Left kidney (tissue), 2 donors: ENCODE measurements around the gene ZSCAN1. TPM values are rescaled to one million over a fixed set of nuclear protein-coding genes. Genes with fewer than 3 reads are reported as not detected.

Experiments used
- DNase-seq: peaks from one replicate; pipeline ENCODE4 v3.0.0-alpha.2; 2013
- polyA plus RNA-seq: library from polyadenylated mRNA; unstranded; fragments of 120-200 nt; gene quantifications from one replicate; pipeline ENCODE4 v1.2.1, GENCODE V29; 2013; ENCODE audit not compliant: insufficient read length

ZSCAN1 gene
- polyA plus RNA-seq, 1 donor, result 4.0 TPM

- no peak for DNase-seq
These were observed 4.9 kb downstream of the ZSCAN1 start for GRCh38 chr19:58038688-58039204.

GRCh38 chr19:58040751-58041525, 7.1 kb downstream of the ZSCAN1 start:
- no peak for DNase-seq

DNA sequence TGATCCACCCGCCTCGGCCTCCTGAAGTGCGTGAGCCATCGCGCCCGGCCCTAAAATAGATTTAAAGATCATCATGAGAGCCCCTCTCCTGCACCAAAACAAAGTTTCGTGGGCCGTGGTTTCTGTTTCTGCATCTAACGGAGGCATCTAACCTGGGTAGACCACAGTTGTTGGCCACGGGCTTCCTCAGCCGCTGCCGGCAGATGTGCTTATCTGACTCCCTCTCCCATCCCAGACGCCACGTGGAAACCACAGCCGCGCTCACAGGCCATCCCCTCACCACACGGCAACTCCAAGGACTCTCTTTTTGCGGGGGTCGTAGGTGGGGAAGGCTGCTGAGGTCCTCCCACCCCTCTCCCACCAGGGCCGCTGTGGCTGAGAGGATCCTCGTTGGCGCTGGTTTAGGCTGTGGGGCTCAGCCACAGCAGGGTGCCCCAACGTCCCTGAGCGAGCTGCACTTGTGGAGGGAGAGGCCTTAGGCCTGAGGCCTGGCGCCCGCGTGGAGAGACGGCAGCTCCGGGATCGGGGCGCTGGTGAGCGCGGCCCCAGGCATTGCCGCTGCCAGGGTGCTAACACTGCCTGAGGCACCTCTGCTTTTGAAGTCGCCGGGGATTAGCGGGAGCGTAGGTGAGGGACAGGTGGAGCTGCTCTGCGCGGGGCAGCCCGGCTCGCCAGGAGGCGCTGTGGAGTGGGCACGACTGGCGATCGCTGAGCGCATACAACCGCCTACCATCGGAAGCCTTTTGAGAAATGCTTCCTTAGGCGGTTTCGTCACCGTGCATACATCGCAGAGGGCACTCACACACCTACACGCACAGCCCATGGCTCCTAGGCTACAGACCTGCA, 8.9 kb downstream of the ZSCAN1 start:
- DNase-seq, result no peak

- DNase-seq, result no peak
These were observed 10.6 kb downstream of the ZSCAN1 start for GRCh38 chr19:58044391-58044790.

DNA sequence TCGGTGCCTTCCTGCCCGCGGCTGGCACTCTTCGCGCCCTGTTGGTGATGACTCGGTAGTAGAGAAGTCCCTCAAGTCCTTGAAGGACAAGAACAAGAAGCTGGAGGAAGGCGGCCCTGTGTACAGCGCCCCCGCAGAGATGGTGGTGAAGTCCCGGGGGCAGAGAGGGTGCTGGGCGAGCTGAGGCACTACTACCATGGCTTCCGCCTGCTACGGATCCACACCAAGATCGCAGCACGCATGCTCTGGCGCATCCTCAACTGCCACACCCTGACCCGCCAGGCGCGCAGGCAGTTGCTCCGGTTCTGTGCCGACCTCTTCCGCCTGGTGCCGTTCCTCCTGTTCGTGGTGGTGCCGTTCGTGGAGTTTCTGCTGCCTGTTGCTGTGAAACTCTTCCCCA, 11.1 kb downstream of the ZSCAN1 start:
- DNase-seq, result no peak

- DNase-seq, result no peak
These were observed 11.7 kb downstream of the ZSCAN1 start for GRCh38 chr19:58045411-58046050.

- DNase-seq, result no peak
These were observed 13.0 kb downstream of the ZSCAN1 start for GRCh38 chr19:58046856-58047255.

GRCh38 chr19:58047672-58048071, 13.8 kb downstream of the ZSCAN1 start:
- DNase-seq, result no peak

GRCh38 chr19:58052256-58052655, 18.4 kb downstream of the ZSCAN1 start:
- no peak for DNase-seq

DNA sequence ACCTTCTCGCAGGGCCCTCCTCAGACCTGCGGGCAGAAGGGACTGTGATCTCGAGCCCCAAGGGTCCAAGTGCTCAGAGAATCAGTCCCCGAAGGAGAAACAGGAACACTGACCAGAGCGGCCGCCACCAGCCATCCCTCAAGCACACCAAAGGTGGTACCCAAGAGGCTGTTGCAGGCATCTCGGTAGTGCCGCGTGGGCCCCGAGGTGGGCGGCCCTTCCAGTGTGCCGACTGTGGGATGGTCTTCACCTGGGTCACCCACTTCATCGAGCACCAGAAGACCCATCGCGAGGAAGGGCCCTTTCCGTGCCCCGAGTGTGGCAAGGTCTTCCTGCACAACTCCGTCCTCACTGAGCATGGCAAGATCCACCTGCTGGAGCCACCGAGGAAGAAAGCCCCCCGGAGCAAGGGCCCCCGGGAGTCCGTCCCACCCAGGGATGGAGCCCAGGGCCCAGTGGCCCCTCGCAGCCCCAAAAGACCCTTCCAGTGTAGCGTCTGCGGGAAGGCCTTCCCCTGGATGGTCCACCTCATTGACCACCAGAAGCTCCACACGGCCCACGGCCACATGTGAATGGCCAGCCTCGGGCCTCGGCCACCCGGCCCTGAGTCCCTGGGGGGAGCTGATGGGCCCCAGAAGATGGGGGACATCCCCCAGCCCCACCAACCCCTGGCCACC, 19.8 kb downstream of the ZSCAN1 start:
- DNase-seq, result no peak

GRCh38 chr19:58054901-58055874, 21.4 kb downstream of the ZSCAN1 start:
- DNase-seq, result peak; percentile 67

- no peak for DNase-seq
These were observed 22.4 kb downstream of the ZSCAN1 start for GRCh38 chr19:58056261-58056660.

- no peak for DNase-seq
These were observed 23.0 kb downstream of the ZSCAN1 start for GRCh38 chr19:58056861-58057260.

- DNase-seq, result no peak
These were observed 24.6 kb downstream of the ZSCAN1 start for GRCh38 chr19:58058467-58058866.

DNA sequence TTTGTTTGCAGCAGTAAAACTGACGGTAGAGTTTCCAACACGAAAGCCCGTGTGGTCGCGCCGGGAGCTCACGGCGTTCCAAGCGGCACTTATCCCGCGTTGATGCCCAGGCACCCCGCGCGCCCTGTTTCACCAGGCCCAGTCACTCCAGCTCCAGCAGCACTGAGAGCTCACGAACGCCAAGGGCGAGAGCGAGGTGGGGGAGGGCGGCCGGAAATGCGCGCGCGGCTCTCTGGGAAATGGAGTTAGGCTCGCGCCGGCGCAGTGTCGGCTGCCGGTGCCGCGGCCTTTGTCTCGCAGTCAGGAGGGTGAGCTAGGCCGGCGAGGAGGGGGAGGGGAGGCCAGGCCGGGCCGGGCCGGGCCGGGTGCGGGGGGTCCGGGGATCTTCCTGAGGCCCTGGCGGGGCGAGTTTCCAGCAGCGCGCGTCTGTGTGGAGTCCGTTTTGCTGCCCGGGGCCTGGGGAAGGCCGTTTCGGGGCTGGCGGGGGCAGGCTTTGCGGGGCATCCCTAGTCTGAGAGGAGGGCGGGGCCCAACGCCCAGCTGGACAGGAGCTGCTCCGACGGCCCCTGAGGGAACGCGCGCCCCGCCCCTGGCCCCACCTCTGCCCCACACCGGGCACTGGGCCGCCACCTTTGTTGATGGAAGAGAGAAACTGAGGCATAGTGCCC, 25.3 kb downstream of the ZSCAN1 start, which contains the start of gene ZNF135:
Gene ZNF135 (plus strand): TSS at position 280 of the 668 bp plus-strand sequence. CDS start 721 bp downstream, outside the sequence.
- peak; percentile 94 for DNase-seq

- no peak for DNase-seq
These were observed 25.9 kb downstream of the ZSCAN1 start for GRCh38 chr19:58059671-58060078.

DNA sequence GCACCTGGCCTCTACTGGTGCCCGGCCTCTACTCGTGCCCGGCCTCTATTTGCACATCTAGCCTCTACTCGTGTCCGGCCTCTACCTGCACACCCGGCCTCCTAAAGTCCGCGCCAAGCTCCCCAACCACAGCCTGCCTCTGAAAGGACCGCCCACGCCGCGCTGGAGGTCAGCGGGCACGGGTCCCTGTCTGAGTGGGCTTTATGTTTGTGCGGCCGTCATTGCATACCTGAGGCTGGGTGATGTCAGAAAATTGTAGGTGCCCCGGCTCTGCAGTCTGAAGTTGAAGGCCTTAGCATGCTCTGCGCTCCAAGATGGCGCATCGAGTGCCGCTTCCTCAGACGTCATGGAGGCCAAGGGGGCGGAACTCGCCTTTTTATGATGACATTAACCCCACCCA, 26.4 kb downstream of the ZSCAN1 start:
- no peak for DNase-seq

- DNase-seq, result no peak
These were observed 29.9 kb downstream of the ZSCAN1 start for GRCh38 chr19:58063712-58064111.

GRCh38 chr19:58067240-58067912, 33.6 kb downstream of the ZSCAN1 start:
- no peak for DNase-seq
